H54 (cell line): ENCODE data around the gene C2orf68.
A peak's percentile ranks its signal among the peaks of the same experiment; 100 is the strongest.
"Not testable (repeated sequence)": the region's sequence is repeated elsewhere in the genome, so short reads cannot be mapped to it uniquely, and the experiment has no call there.

Experiments
- DNase-seq: peaks from one replicate; pipeline ENCODE4 v3.0.0; 2011; ENCODE audit warnings: low spot score, mixed read lengths; ENCODE audit not compliant: insufficient read length
- FAIRE-seq: peaks from 3 replicates; lab custom pipeline; 2011; peaks lifted over from hg19 to GRCh38; lab: Jason Lieb, UNC
- POLR2A ChIP-seq: IDR thresholded peaks from 2 replicates; pipeline ENCODE4 v1.6.1; 2011; ENCODE audit warnings: low read depth, mild to moderate bottlenecking, low read length

The C2orf68 gene

GRCh38 chr2:85600235-85600575 is 11.7 kb downstream of the C2orf68 start:
- TF ChIP-seq POLR2A = no peak
- no peak for FAIRE-seq
- no peak for DNase-seq

DNA sequence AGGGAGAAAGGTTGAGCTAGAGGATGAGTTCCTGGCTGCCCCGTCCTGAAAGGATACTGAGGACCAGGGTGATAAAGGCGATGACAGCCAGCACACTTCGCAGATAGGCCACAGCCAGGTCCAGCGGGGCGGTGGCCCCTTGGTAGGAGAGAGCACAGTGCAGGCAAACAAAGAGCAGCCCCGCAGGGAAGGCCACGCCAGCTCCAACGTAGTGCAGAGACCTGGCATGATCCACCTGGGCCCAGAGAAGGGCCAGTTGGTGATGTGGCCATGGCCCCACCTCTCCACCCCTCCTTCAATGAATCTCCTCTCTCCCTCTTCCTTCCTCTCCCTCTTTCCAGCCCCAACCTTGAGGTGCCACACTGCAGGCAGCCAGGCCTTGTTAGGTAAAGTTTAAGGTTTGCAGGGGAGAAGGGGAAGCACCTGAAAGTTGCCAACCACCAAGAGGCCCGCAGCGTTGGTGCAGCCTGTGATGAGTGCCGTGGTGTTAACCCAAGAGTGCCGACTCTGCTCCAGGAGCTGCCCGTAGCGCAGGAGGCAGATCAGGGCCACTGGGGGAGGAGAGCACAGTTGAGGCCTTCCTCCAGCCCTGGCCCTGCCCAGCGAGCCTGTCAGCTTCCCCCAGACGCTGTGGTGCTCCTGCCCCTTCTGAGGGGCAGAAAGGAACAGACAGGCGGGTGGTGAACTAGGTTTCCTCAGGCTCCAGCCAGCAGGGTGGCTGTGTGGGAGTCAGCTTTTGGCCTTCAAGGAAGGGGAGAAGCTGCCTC is 12.2 kb downstream of the C2orf68 start:
- DNase-seq (no peak), FAIRE-seq (no peak)
- TF ChIP-seq POLR2A = no peak

DNA sequence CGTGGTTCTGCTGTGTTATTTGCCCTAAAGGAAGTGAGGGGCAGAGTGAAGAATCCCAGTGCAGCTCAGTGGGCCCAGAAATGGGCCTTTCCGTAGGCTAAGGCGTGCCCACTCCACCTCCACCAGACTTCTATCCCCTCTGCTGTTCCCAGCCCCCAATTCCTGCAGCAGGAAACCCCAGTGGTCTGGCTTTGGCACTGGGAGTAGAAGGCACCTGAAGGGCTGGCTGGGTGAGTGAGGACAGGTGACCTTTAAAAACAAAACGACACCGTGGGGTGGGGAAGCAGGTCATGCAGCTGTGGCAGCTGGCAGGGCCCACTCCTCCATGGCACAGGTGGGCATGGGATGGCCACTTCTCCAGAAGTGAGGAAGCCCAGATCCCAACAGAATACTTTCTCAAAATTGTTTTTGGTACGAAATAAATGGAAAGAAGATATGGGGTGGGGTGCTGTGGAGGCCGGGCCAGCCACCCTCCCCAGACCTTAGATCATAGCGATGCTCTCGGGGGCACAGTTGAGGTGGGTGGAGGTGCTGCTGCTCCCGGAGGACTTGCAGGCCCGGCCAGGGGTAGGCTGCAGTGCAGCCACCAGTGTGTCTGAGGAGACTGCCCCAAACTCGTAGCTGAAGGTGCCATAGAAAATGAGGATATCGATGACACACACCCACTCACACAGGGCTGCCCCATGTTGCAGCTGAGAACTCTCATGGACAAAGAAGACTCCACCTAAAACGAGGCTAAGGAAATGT is 13.1 kb downstream of the C2orf68 start:
- DNase-seq (no peak), FAIRE-seq (no peak)

GRCh38 chr2:85597241-85597640 is 14.6 kb downstream of the C2orf68 start:
- no peak for TF ChIP-seq POLR2A

More for the DNA sequence above, 13.1 kb downstream of the C2orf68 start:
- TF ChIP-seq POLR2A = no peak

DNA sequence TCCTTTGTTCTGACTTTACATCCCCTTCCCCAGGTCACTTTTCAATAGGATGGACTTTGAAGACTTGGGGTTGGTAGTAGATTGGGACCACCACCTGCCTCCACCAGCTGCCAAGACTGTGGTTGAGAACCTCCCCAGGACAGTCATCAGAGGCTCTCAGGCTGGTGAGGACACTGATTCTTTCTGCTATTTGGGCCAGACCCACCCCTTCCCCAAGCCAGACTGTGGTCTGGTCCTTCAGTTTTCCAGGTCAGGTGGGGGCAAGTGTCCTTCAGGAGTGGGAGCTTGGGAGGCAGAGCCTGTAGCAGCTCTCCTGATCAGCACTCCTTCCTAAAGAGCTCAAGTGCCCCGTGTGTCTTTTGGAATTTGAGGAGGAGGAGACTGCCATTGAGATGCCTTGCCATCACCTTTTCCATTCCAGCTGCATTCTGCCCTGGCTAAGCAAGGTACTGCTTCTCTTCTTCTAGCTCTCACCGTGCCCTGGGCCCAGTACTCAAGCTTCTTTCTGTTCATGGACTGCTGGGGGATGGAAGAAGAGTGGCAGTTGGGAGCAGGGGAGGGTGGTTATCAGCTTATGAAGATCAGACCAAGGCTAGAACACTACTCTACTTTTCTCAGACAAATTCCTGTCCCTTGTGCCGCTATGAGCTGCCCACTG is 15.3 kb downstream of the C2orf68 start:
- FAIRE-seq = no peak
- TF ChIP-seq POLR2A = no peak

More at GRCh38 chr2:85597241-85597640, 14.6 kb downstream of the C2orf68 start:
- DNase-seq = no peak
- FAIRE-seq = no peak

GRCh38 chr2:85596026-85596333 is 15.9 kb downstream of the C2orf68 start:
- TF ChIP-seq POLR2A = no peak
- no peak for DNase-seq

More for the DNA sequence above, 15.3 kb downstream of the C2orf68 start:
- no peak for DNase-seq

GRCh38 chr2:85595301-85596025 is 16.4 kb downstream of the C2orf68 start, which contains the start of gene RNF181:
Gene RNF181 (plus strand): TSS chr2:85595745. CDS start chr2:85595764, 19 bp downstream.
- peak; percentile 41 for FAIRE-seq
- DNase-seq = peak; percentile 95
- TF ChIP-seq POLR2A = peak; percentile 73

More at GRCh38 chr2:85596026-85596333, 15.9 kb downstream of the C2orf68 start:
- no peak for FAIRE-seq

- no peak for DNase-seq
- no peak for TF ChIP-seq POLR2A
- no peak for FAIRE-seq
Measured at GRCh38 chr2:85594715-85595300, 17.1 kb downstream of the C2orf68 start.

- DNase-seq = no peak
- FAIRE-seq = no peak
- no peak for TF ChIP-seq POLR2A
Measured at GRCh38 chr2:85593023-85593422, 18.8 kb downstream of the C2orf68 start.

DNA sequence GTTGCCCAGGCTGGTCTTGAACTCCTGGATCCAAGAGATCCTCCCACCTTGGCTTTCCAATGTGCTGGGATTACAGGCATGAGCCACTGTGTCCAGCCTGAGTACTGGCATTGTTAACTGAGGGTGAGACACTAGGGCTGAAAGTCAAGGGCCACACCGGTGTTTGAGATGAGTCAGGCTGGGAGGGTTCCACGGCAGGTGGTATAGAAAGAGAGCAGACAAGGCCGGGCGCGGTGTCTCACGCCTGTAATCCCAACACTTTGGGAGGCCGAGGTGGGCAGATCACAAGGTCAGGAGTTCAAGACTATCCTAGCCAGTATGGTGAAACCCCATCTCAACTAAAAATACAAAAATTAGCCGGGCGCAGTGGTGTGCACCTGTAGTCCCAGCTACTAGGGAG is 19.6 kb downstream of the C2orf68 start:
- DNase-seq, FAIRE-seq: not testable (repeated sequence)

- DNase-seq (no peak), FAIRE-seq (no peak)
- TF ChIP-seq POLR2A = no peak
Measured at GRCh38 chr2:85591563-85591962, 20.3 kb downstream of the C2orf68 start.

GRCh38 chr2:85590950-85591349 is 20.9 kb downstream of the C2orf68 start:
- no peak for TF ChIP-seq POLR2A
- FAIRE-seq (no peak), DNase-seq (no peak)
